Left lung (tissue), 10 donors: ENCODE measurements around the gene TSACC. TPM values are rescaled to one million over a fixed set of nuclear protein-coding genes. Genes with fewer than 3 reads are reported as not detected.

Experiments used
- ATAC-seq: fragments of 200-7000 bp; cut with Tn5 transposase; one replicate; pipeline ENCODE4 v1.9.1; 2020; ENCODE audit warnings: moderate library complexity
- DNase-seq, 4 donors: peaks; one replicate each; pipeline ENCODE4 v3.0.0-alpha.2; 2013 to 2020
- H3K27ac ChIP-seq, 2 donors: fragments of 200-600 bp; sonication (generic) in 1 of 2; one replicate each; pipeline versions ENCODE4 v1.5.0 to v1.8.0; 2020 to 2021
- H3K27me3 ChIP-seq, 2 donors: fragments of 200-600 bp; sonication (generic) in 1 of 2; one replicate each; pipeline versions ENCODE4 v1.5.0 to v1.8.0; 2020 to 2021
- H3K36me3 ChIP-seq, 2 donors: fragments of 200-600 bp; sonication (generic) in 1 of 2; one replicate each; pipeline versions ENCODE4 v1.5.0 to v1.8.0; 2020 to 2021
- H3K4me1 ChIP-seq, 2 donors: fragments of 200-600 bp; one replicate each; pipeline ENCODE4 v1.8.0; 2021
- H3K4me3 ChIP-seq, 2 donors: fragments of 200-600 bp; sonication (generic) in 1 of 2; one replicate each; pipeline versions ENCODE4 v1.5.0 to v1.8.0; 2020 to 2021; ENCODE audit warnings: mild to moderate bottlenecking in 1 of 2
- H3K9me3 ChIP-seq, 2 donors: fragments of 200-600 bp; sonication (generic) in 1 of 2; one replicate each; pipeline versions ENCODE4 v1.5.0 to v1.8.0; 2020 to 2021
- CTCF ChIP-seq, 2 donors: fragments of 200-600 bp; sonication (generic) in 1 of 2; IDR thresholded peaks; one replicate each; pipeline versions ENCODE4 v1.5.0 to v1.8.0; 2021; ENCODE audit warnings: antibody characterized with exemption in 2 of 2
- intact Hi-C, 2 donors: fragments of 100-400 bp; cut with DNase I; formaldehyde crosslinking; loops; one replicate each; pipeline versions ENCODE4 v1.11.2 to v1.14.2; 2022
- polyA plus RNA-seq, 6 donors: library from polyadenylated mRNA; unstranded; fragments of 120-200 nt; gene quantifications; one replicate each; pipeline ENCODE4 v1.2.1, GENCODE V29; 2013; ENCODE audit not compliant: insufficient read length in 6 of 6
- total RNA-seq, 2 donors: library from RNA; stranded (reverse); fragmentation: NEBNext Ultra II Directional; extraction: Animal tissue kit (Norgen Biotek cat#: 25700); gene quantifications; one replicate each; pipeline ENCODE4 v1.2.1, GENCODE V29; 2021
- donor health status: DM: no; HTN: yes; CAD: no.
- donor health status: DM: no; HTN: no; CAD: no.

Gene TSACC
- total and polyA plus RNA-seq, 8 donors = 0.68 to 1.4 (median 0.84) TPM; not detected in 2

DNA sequence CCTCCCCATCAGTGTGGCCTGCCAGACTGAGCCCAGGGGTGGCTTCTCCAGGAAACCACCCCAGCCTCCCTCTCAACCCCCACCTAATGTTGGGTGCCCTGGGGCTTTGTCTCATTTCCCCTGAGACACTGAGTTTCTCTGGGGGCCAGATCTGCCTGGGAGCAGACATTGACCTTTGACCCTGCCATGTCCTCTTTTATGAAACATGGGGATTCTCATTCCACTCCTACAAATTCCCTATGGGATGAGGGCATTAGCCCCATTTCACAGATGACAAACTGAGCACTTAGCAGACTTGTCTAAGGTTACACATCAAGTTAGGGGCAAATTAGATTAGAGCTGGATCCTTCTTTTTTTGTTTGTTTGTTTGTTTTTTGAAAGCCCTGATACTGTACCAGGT lies 54.8 kb downstream of the TSACC start:
- Histone ChIP-seq H3K27me3 (peaks cover 13 to 56% of the 10 kb centered on the region in 2 donors), H3K4me3 (no peak overlapping the region), H3K9me3 (no peaks in the 10 kb centered on the region), H3K27ac (no peak overlapping the region), H3K4me1 (peaks cover 0 to 7% of the 10 kb centered on the region in 2 donors), H3K36me3 (no peaks in the 10 kb centered on the region)
- no peak for DNase-seq
- TF ChIP-seq CTCF (IDR thresholded peaks at IDR 0.05) = no peak
- no peak for ATAC-seq
- intact Hi-C loops = no loop called here

DNA sequence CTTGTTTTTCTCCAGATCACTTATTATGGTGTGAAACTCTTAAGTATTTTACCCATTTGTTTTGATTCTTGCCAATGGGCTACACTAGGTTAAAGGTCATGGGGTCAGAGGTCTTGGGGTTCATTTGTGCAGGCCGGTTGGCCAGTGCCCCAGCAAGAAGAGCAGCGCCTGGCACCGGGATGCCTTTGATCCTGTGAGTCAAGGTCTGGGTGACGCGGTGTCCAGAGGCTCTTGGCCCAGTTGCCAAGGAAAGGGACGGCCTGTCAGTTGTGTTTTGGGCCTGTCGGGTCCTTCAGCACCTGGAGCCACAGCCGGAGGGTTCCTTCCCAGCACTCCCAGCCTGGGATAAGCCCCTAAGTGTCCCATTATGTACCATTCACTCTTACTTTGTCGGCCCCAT lies 55.8 kb downstream of the TSACC start:
- no peak overlapping the region for H3K4me3 ChIP-seq
- DNase-seq (peak in 1 of 4 donors; percentile 58), ATAC-seq (no peak)
- H3K4me1 ChIP-seq = no peaks in the 10 kb centered on the region
- H3K9me3 ChIP-seq = no peaks in the 10 kb centered on the region
- H3K27me3 ChIP-seq = peaks cover 4 to 46% of the 10 kb centered on the region in 2 donors
- intact Hi-C loops = no loop called here
- H3K27ac ChIP-seq = no peak overlapping the region
- no peak for TF ChIP-seq CTCF (IDR thresholded peaks at IDR 0.05)
- H3K36me3 ChIP-seq = no peaks in the 10 kb centered on the region

DNA sequence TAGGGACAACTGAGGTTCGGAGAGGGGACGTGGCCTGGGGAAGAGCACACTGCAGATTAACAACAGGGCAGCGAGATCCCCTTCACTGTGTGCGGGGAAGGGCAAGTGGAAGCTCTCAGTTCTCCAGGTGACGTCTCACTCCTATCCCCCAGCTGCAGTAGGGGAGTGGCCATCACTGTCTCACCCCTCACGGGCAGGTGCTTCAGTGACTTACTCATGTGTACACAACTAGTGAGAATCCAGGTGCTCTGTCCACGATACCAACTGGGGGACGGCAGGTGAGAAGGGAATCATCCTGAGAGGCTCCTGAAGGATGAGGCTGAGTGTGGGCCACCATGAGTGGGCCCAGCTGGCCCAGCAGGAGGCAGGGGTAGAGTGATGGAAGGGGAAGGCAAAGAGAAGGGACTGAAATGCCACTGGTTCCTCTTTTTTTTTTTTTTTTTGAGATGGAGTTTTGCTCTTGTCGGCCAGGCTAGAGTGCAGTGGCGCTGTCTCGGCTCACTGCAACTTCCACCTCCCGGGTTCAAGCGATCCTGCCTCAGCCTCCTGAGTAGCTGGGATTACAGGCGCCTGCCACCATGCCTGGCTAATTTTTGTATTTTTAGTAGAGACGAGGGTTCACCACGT lies 56.6 kb downstream of the TSACC start:
- no peaks in the 10 kb centered on the region for H3K4me1 ChIP-seq
- intact Hi-C loops = no loop called here
- no peaks in the 10 kb centered on the region for H3K36me3 ChIP-seq
- no peak for TF ChIP-seq CTCF (IDR thresholded peaks at IDR 0.05)
- H3K27ac ChIP-seq = no peak overlapping the region
- no peaks in the 10 kb centered on the region for H3K9me3 ChIP-seq
- no peak for ATAC-seq
- no peak for DNase-seq
- H3K27me3 ChIP-seq = peaks cover 0 to 45% of the 10 kb centered on the region in 2 donors
- no peak overlapping the region for H3K4me3 ChIP-seq

Other genes starting within 250 kb of the TSACC start
- 100 to 1,000 TPM; 425 to 437 TPM for gene LMNA, start 223.8 kb upstream of the TSACC start, total RNA-seq
- gene LMNA, start 223.8 kb upstream of the TSACC start, polyA plus RNA-seq = 100 to 1,000 TPM in 3 of 6 donors, 10 to 100 TPM in 3; 73.5 to 120 (median 96.6) TPM
- gene SEMA4A, start 184.9 kb upstream of the TSACC start, total RNA-seq = 10 to 100 TPM; 25.4 to 41.3 TPM
- 10 to 100 TPM; 18.3 to 27.0 (median 24.6) TPM for gene SEMA4A, start 184.9 kb upstream of the TSACC start, polyA plus RNA-seq
- 10 to 100 TPM; 19.2 to 29.1 TPM for gene SLC25A44, start 144.4 kb upstream of the TSACC start, total RNA-seq
- 10 to 100 TPM; 14.3 to 19.9 (median 18.5) TPM for gene SLC25A44, start 144.4 kb upstream of the TSACC start, polyA plus RNA-seq
- 10 to 100 TPM; 40.1 to 49.6 TPM for gene PMF1, start 125.5 kb upstream of the TSACC start, total RNA-seq
- 10 to 100 TPM; 77.1 to 91.5 (median 79.2) TPM for gene PMF1, start 125.5 kb upstream of the TSACC start, polyA plus RNA-seq
- 1 to 10 TPM in 1 of 2 donors, under 1 TPM in 1; 0.99 to 1.0 TPM for gene BGLAP, start 96.3 kb upstream of the TSACC start, total RNA-seq
- 10 to 100 TPM in 1 of 6 donors, 1 to 10 TPM in 5; 2.9 to 10.3 (median 6.5) TPM for gene BGLAP, start 96.3 kb upstream of the TSACC start, polyA plus RNA-seq
- gene PAQR6, start 90.5 kb upstream of the TSACC start, total RNA-seq = 1 to 10 TPM; 1.4 to 2.0 TPM
- gene PAQR6, start 90.5 kb upstream of the TSACC start, polyA plus RNA-seq = 1 to 10 TPM; 2.2 to 4.0 (median 3.5) TPM
- gene SMG5, start 55.7 kb upstream of the TSACC start, total RNA-seq = 10 to 100 TPM; 69.1 to 71.1 TPM
- 10 to 100 TPM; 49.5 to 59.4 (median 54.5) TPM for gene SMG5, start 55.7 kb upstream of the TSACC start, polyA plus RNA-seq
- 1 to 10 TPM; 3.5 to 4.0 TPM for gene TMEM79, start 54.2 kb upstream of the TSACC start, total RNA-seq
- 10 to 100 TPM in 1 of 6 donors, 1 to 10 TPM in 5; 8.2 to 10.3 (median 9.2) TPM for gene TMEM79, start 54.2 kb upstream of the TSACC start, polyA plus RNA-seq
- 100 to 1,000 TPM in 1 of 2 donors, 10 to 100 TPM in 1; 75.8 to 101 TPM for gene GLMP, start 42.8 kb upstream of the TSACC start, total RNA-seq
- 10 to 100 TPM; 37.5 to 41.4 (median 39.5) TPM for gene GLMP, start 42.8 kb upstream of the TSACC start, polyA plus RNA-seq
- not detected for gene VHLL, start 39.2 kb upstream of the TSACC start, total RNA-seq
- not detected for gene VHLL, start 39.2 kb upstream of the TSACC start, polyA plus RNA-seq
- gene CCT3, start 234 bp upstream of the TSACC start, total RNA-seq = 100 to 1,000 TPM; 166 to 183 TPM
- gene CCT3, start 234 bp upstream of the TSACC start, polyA plus RNA-seq = 100 to 1,000 TPM; 256 to 318 (median 281) TPM
- not detected for gene RHBG, start 30.7 kb downstream of the TSACC start, total RNA-seq
- gene RHBG, start 30.7 kb downstream of the TSACC start, polyA plus RNA-seq = 1 to 10 TPM; 2.2 to 4.9 (median 3.5) TPM
- gene MEF2D, start 162.2 kb downstream of the TSACC start, total RNA-seq = 10 to 100 TPM; 45.4 to 52.8 TPM
- gene MEF2D, start 162.2 kb downstream of the TSACC start, polyA plus RNA-seq = 10 to 100 TPM; 23.8 to 37.5 (median 29.7) TPM
- gene IQGAP3, start 234.0 kb downstream of the TSACC start, total RNA-seq = 10 to 100 TPM in 1 of 2 donors, 1 to 10 TPM in 1; 2.8 to 10.3 TPM
- gene IQGAP3, start 234.0 kb downstream of the TSACC start, polyA plus RNA-seq = 10 to 100 TPM; 10.2 to 26.7 (median 15.8) TPM
- gene TTC24, start 241.2 kb downstream of the TSACC start, total RNA-seq = not detected
- under 1 TPM in 4 of 6 donors, not detected in 2; 0.07 to 0.34 (median 0.16) TPM for gene TTC24, start 241.2 kb downstream of the TSACC start, polyA plus RNA-seq